ENCODE measurements around the gene IRF6.

DNA sequence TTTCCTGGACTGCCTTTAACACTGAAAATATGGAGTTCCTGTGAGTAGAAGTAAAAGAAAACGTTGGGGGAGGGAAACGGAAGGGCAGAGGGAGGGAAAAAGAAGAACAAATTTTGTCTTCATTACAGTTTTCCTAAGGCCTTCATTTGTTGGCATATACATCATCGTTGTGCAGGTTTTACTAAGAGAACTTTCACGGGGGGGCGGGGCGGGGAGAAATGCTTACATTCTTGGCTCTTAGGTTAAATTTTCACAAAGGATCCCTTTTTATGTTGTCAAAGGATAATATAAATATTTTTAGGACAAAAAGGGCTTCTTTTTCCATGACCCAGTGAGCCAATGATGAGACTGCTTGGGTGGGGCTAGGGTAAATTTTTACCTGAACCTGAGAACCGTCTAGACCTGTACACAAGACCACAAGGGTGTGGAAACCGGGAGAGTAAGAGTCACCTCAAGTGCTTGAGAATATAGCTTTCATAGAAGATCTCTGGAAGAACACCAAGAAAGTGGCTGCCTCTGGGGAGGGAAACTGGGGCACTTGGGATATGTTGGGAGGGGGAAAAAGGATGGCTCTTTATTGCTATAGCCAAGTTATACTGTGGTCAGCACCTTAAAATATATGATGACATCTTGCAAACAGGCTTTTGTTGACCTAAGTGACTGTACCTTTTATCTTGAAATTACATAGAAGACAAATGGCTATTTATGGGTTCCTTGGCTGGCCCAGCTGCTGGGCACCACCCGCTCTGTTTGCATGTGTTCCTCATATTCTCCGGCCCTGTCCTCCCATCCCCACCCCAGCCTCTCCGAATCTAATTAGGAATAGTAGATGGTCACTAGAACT, 19.9 kb upstream of the IRF6 start:
- TF ChIP-seq, protein P1, sequence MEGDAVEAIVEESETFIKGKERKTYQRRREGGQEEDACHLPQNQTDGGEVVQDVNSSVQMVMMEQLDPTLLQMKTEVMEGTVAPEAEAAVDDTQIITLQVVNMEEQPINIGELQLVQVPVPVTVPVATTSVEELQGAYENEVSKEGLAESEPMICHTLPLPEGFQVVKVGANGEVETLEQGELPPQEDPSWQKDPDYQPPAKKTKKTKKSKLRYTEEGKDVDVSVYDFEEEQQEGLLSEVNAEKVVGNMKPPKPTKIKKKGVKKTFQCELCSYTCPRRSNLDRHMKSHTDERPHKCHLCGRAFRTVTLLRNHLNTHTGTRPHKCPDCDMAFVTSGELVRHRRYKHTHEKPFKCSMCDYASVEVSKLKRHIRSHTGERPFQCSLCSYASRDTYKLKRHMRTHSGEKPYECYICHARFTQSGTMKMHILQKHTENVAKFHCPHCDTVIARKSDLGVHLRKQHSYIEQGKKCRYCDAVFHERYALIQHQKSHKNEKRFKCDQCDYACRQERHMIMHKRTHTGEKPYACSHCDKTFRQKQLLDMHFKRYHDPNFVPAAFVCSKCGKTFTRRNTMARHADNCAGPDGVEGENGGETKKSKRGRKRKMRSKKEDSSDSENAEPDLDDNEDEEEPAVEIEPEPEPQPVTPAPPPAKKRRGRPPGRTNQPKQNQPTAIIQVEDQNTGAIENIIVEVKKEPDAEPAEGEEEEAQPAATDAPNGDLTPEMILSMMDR (IDR thresholded peaks at IDR 0.05), result no peak
- TF ChIP-seq, protein P2, sequence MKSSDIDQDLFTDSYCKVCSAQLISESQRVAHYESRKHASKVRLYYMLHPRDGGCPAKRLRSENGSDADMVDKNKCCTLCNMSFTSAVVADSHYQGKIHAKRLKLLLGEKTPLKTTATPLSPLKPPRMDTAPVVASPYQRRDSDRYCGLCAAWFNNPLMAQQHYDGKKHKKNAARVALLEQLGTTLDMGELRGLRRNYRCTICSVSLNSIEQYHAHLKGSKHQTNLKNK (CRISPR knock-in tag; IDR thresholded peaks at IDR 0.05), result no peak
